Ectodermal cell (in vitro differentiated cells): ENCODE data around the gene ZFP91.
"Not testable (repeated sequence)": the region's sequence is repeated elsewhere in the genome, so short reads cannot be mapped to it uniquely, and the experiment has no call there.

ENCODE experiments used
- H3K27ac ChIP-seq: 2 replicates; pipeline ENCODE4 v1.7.0; 2013; ENCODE audit warnings: mild to moderate bottlenecking, low read depth, low read length; ENCODE audit not compliant: insufficient read depth, poor library complexity, severe bottlenecking
- H3K27me3 ChIP-seq: 2 replicates; pipeline ENCODE4 v1.7.0; 2013; ENCODE audit warnings: mild to moderate bottlenecking, low read length; ENCODE audit not compliant: insufficient read depth, control insufficient read depth, poor library complexity, severe bottlenecking
- H3K36me3 ChIP-seq: one replicate; pipeline ENCODE4 v1.7.0; 2013; ENCODE audit warnings: low read length; ENCODE audit not compliant: control insufficient read depth, insufficient read depth
- H3K4me1 ChIP-seq: one replicate; pipeline ENCODE4 v1.7.0; 2013; ENCODE audit warnings: low read length; ENCODE audit not compliant: control insufficient read depth, insufficient read depth
- H3K4me3 ChIP-seq: 2 replicates; pipeline ENCODE4 v1.7.0; 2013; ENCODE audit warnings: low read depth, low read length, control low read depth; ENCODE audit not compliant: insufficient read depth
- H3K9me3 ChIP-seq: 2 replicates; pipeline ENCODE4 v1.7.0; 2013; ENCODE audit warnings: mild to moderate bottlenecking, low read length, moderate library complexity; ENCODE audit not compliant: control insufficient read depth
- WGBS, 2 experiments: methylation state at CpG; one replicate each; pipeline ENCODE4 v1.1.7; 2013; ENCODE audit warnings: missing lambda C conversion rate in 2 of 2; 5-methylcytosine and 5-hydroxymethylcytosine counted together

The ZFP91 gene

DNA sequence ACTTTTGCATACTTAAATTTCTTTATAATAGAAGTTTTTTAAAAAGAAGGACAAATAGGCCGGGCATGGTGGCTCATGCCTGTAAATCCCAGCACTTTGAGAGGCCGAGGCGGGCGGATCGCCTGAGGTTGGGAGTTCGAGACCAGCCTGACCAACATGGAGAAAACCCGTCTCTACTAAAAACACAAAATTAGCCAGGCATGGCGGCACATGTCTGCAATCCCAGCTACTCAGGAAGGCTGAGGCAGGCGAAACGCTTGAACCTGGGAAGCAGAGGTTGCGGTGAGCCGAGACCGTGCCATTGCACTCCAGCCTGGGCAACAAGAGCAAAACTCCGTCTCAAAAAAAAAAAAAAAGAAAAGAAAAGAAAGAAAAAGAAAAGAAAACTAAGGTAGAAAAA lies 6.0 kb upstream of the ZFP91 start:
- H3K36me3 ChIP-seq, H3K4me3 ChIP-seq, H3K9me3 ChIP-seq, H3K4me1 ChIP-seq, H3K27me3 ChIP-seq, H3K27ac ChIP-seq: not testable (repeated sequence)
- 87 to 91% methylated on average over 14 of the region's 14 CpGs for WGBS, 2 experiments

GRCh38 chr11:58573451-58574104 lies 5.3 kb upstream of the ZFP91 start:
- Histone ChIP-seq H3K9me3 (no peaks in the 10 kb centered on the region), H3K4me3 (no peak overlapping the region), H3K36me3 (no peaks in the 10 kb centered on the region), H3K27ac (no peak overlapping the region), H3K4me1 (no peaks in the 10 kb centered on the region), H3K27me3 (no peaks in the 10 kb centered on the region)
- 88 to 93% methylated on average over 4 of the region's 4 CpGs for WGBS, 2 experiments

GRCh38 chr11:58574881-58575280 lies 4.0 kb upstream of the ZFP91 start:
- no peaks in the 10 kb centered on the region for H3K4me1 ChIP-seq
- H3K27me3 ChIP-seq = no peaks in the 10 kb centered on the region
- H3K4me3 ChIP-seq = no peak overlapping the region
- no peaks in the 10 kb centered on the region for H3K36me3 ChIP-seq
- no peaks in the 10 kb centered on the region for H3K9me3 ChIP-seq
- H3K27ac ChIP-seq = no peak overlapping the region

DNA sequence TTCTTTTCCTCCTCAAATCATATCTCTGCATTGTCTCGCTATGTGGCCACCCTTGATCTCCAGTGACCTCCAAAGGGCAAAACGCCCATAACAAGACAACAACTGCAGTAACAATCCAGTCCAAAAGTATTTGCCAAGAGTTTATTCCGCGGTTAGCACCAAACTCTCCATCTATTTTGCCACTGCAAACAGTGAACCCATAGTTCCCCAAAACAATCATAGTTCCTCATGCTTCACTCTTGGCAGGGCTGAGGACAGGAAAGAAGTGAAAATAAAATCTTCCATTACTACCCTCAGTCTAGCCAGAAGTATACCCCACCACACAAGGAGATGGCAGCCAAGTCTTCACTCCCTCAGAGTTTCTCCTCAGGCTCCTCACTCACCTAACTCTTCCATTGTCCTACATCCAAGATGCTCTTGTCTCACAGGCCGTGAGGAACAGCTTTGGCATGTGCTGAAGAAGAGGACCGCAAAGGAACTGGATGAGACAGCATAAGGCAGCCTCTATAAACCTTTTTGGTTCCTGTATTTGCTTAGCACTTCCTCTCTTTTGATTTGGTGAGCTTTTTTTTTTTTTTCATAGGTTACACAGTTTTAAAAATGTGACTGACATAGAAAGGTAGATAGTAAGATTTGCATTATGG lies 3.4 kb upstream of the ZFP91 start, which contains the start of gene LPXN:
TSS of gene LPXN (minus strand) at position 480 of the 644 bp plus-strand sequence. CDS start at position 396, 84 bp downstream.
- H3K9me3 ChIP-seq = no peaks in the 10 kb centered on the region
- H3K4me1 ChIP-seq = peaks cover 4% of the 10 kb centered on the region
- no peak within 1 kb of the TSS for H3K4me3 ChIP-seq
- WGBS, 2 experiments = 93 to 95% methylated on average over 6 of the region's 6 CpGs
- H3K27me3 ChIP-seq = no peaks in the 10 kb centered on the region
- H3K36me3 ChIP-seq = no peaks in the 10 kb centered on the region
- no peak within 1 kb of the TSS for H3K27ac ChIP-seq

DNA sequence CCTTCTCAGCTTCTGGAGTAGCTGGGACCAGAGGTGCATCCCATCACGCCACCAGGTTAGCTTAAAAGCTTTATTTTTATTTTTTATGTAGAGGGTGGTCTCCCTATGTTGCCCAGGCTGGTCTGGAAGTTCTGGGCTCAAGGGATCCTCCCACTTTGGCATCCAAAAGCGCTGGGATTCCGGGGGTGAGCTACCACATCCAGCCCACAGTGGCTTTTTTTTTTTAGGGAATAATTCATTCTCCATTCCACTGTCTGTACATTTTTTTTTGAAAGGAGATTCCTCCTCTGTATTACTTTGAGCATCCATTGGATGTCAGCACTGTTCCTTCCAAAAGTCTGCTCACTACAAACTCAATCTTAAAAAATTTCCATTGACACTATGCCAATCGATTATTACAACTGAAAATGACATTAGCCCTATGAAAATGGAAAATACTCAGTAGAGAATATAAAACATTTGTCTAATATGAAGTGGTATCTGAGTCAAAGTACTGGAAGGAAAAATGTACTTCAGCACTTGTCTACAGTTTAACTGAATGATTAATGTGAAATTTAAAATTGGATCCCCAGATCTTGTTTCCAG lies 1.9 kb upstream of the ZFP91 start:
- peak overlapping the region; percentile 87 for H3K4me3 ChIP-seq
- H3K36me3 ChIP-seq = no peaks in the 10 kb centered on the region
- 76 to 90% methylated on average over 4 of the region's 4 CpGs for WGBS, 2 experiments
- H3K27me3 ChIP-seq = no peaks in the 10 kb centered on the region
- H3K9me3 ChIP-seq = no peaks in the 10 kb centered on the region
- no peak overlapping the region for H3K27ac ChIP-seq
- peaks cover 13% of the 10 kb centered on the region for H3K4me1 ChIP-seq

GRCh38 chr11:58577555-58578135 lies 1.2 kb upstream of the ZFP91 start:
- Histone ChIP-seq H3K9me3 (no peaks in the 10 kb centered on the region), H3K4me3 (peak overlapping the region; percentile 87), H3K27ac (peak overlapping the region; percentile 47), H3K27me3 (no peaks in the 10 kb centered on the region), H3K4me1 (peaks cover 13% of the 10 kb centered on the region), H3K36me3 (no peaks in the 10 kb centered on the region)
- WGBS, 2 experiments = 3 to 4% methylated on average over 21 of the region's 21 CpGs

DNA sequence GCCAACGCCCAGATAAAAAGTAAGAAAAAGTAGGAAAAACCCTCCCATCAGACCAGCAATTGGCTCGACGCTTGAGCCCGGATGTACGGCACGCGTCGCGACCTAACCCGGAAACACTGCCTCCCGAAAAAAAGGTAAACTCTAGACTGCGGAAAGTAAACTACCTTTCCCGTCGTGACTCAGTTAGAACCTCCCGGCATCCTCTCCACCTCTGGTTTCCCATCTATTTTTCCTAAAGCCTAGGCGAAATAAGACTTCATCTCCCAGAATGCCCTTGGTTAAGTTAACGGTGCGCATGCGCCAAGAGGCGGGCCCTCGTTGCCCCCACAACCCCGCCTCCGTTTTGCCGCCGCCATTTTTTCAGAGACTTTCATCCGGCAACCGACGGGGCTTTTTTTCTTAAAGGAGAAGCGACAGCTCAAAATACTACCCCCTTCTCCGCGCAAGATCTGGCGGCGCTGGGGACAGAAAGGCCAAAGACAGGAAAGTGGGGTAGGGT lies 678 bp upstream of the ZFP91 start:
- Histone ChIP-seq H3K36me3 (no peaks in the 10 kb centered on the region), H3K4me1 (peaks cover 13% of the 10 kb centered on the region), H3K27ac (peak overlapping the region; percentile 99), H3K4me3 (peak overlapping the region; percentile 87), H3K9me3 (no peaks in the 10 kb centered on the region), H3K27me3 (no peaks in the 10 kb centered on the region)
- 0% methylated on average over 31 to 33 of the region's 33 CpGs for WGBS, 2 experiments

- H3K9me3 ChIP-seq = no peaks in the 10 kb centered on the region
- peak overlapping the region; percentile 91 for H3K27ac ChIP-seq
- peaks cover 13% of the 10 kb centered on the region for H3K4me1 ChIP-seq
- H3K36me3 ChIP-seq = no peaks in the 10 kb centered on the region
- 0% methylated on average over 73 to 75 of the region's 78 CpGs for WGBS, 2 experiments
- H3K4me3 ChIP-seq = peak overlapping the region; percentile 87
- no peaks in the 10 kb centered on the region for H3K27me3 ChIP-seq
Observed at GRCh38 chr11:58579192-58580129, 598 bp downstream of the ZFP91 start.

GRCh38 chr11:58580311-58580710 lies 1.4 kb downstream of the ZFP91 start:
- H3K27me3 ChIP-seq = no peaks in the 10 kb centered on the region
- 0 to 17% methylated on average over 1 of the region's 2 CpGs for WGBS, 2 experiments
- H3K4me1 ChIP-seq = peaks cover 13% of the 10 kb centered on the region
- H3K36me3 ChIP-seq = no peaks in the 10 kb centered on the region
- H3K27ac ChIP-seq = no peak overlapping the region
- peak overlapping the region; percentile 87 for H3K4me3 ChIP-seq
- H3K9me3 ChIP-seq = no peaks in the 10 kb centered on the region
